A549 (cell line): ENCODE measurements around the gene ADGRG6. TPM values are rescaled to one million over a fixed set of nuclear protein-coding genes. Genes with fewer than 3 reads are reported as not detected.
A peak's percentile ranks its signal among the peaks of the same experiment; 100 is the strongest.

Source experiments
- ATAC-seq, 2 experiments: fragments of 200-7000 bp in 1 of 2; fragments of >200 bp in 1 of 2; cut with Nextera tagmentation in 1 of 2; cut with Tn5 transposase in 1 of 2; 3 replicates each; pipeline versions ENCODE4 v1.8.0 to v1.9.1; 2018 to 2020; ENCODE audit warnings: mild to moderate bottlenecking in 1 of 2, moderate library complexity in 1 of 2
- CTCF ChIA-PET: fragments of 300-600 bp; sonication (Branson Sonifier 250); formaldehyde crosslinking; extraction: SDS; loops from one replicate; lab custom pipeline; 2021; ENCODE audit warnings: antibody characterized with exemption, inconsistent platforms; lab: Yijun Ruan, JAX
- POLR2A ChIA-PET: fragments of 350-600 bp; formaldehyde crosslinking; extraction: SDS; loops from one replicate; lab custom pipeline; 2021; ENCODE audit warnings: antibody characterized with exemption, inconsistent platforms; lab: Yijun Ruan, JAX
- DNase-seq, 2 experiments: peaks; one replicate each; pipeline versions ENCODE4 v3.0.0 to v3.0.0-alpha.2; 2011 to 2016; ENCODE audit warnings: low read depth in 1 of 2, low spot score in 1 of 2
- FAIRE-seq: peaks from 2 replicates; lab custom pipeline; 2011; peaks lifted over from hg19 to GRCh38; lab: Jason Lieb, UNC
- H3K27ac ChIP-seq, 2 experiments: fragments of >200 bp; sonication (Bioruptor Twin); formaldehyde crosslinking; 3 replicates each; pipeline ENCODE4 v1.5.1; 2016 to 2017
- H3K4me1 ChIP-seq: fragments of >200 bp; sonication (Bioruptor Twin); formaldehyde crosslinking; 3 replicates; pipeline ENCODE4 v1.6.1; 2016
- H3K4me2 ChIP-seq: fragments of >200 bp; sonication (Bioruptor Twin); formaldehyde crosslinking; 3 replicates; pipeline ENCODE4 v1.6.1; 2016
- H3K4me3 ChIP-seq: fragments of >200 bp; sonication (Bioruptor Twin); formaldehyde crosslinking; 3 replicates; pipeline ENCODE4 v1.5.1; 2016
- H3K9me3 ChIP-seq: fragments of >200 bp; sonication (Bioruptor Twin); formaldehyde crosslinking; 3 replicates; pipeline ENCODE4 v1.6.1; 2016
- CBX2 ChIP-seq: fragments of 200-600 bp; sonication (generic); IDR thresholded peaks from 2 replicates; pipeline ENCODE4 v1.6.1; 2016; ENCODE audit warnings: low read depth, mild to moderate bottlenecking, borderline replicate concordance
- CBX8 ChIP-seq: fragments of 200-600 bp; sonication (generic); IDR thresholded peaks from 2 replicates; pipeline ENCODE4 v1.6.1; 2016
- CHD2 ChIP-seq: fragments of 150-350 bp; IDR thresholded peaks from 2 replicates; pipeline ENCODE4 v1.6.1; 2014; ENCODE audit warnings: low read length; ENCODE audit not compliant: partially characterized antibody
- EHF ChIP-seq: fragments of 250-450 bp; sonication (Bioruptor Pico); IDR thresholded peaks from 2 replicates; pipeline ENCODE4 v1.5.0; 2020; ENCODE audit warnings: mild to moderate bottlenecking
- EP300 ChIP-seq, 2 experiments: fragments of >200 bp; sonication (Bioruptor Twin); formaldehyde crosslinking; IDR thresholded peaks; 2 replicates in 1 of 2; 3 replicates in 1 of 2; pipeline ENCODE4 v1.6.1; 2016 to 2017
- FOSL2 ChIP-seq, 2 experiments: fragments of 450-650 bp in 1 of 2; fragments of >200 bp in 1 of 2; sonication (Bioruptor Twin) in 1 of 2; formaldehyde crosslinking; IDR thresholded peaks; 2 replicates each; pipeline versions ENCODE4 v1.5.0 to v1.6.1; 2016 to 2020; ENCODE audit warnings: mild to moderate bottlenecking in 1 of 2, moderate library complexity in 1 of 2
- FOXS1 ChIP-seq: fragments of 250-450 bp; sonication (Bioruptor Pico); IDR thresholded peaks from 2 replicates; pipeline ENCODE4 v1.5.0; 2020; ENCODE audit warnings: mild to moderate bottlenecking, moderate library complexity
- HEYL ChIP-seq: fragments of 250-450 bp; sonication (Bioruptor Pico); IDR thresholded peaks from 2 replicates; pipeline ENCODE4 v1.8.0; 2021; ENCODE audit warnings: mild to moderate bottlenecking, moderate library complexity
- HOXB13 ChIP-seq: fragments of 250-450 bp; sonication (Bioruptor Pico); IDR thresholded peaks from 2 replicates; pipeline ENCODE4 v1.5.0; 2020; ENCODE audit warnings: low read depth, mild to moderate bottlenecking, moderate library complexity
- MAFK ChIP-seq: fragments of 450-650 bp; IDR thresholded peaks from 2 replicates; pipeline ENCODE4 v1.6.1; 2014; ENCODE audit not compliant: partially characterized antibody
- MYC ChIP-seq: IDR thresholded peaks from 2 replicates; pipeline ENCODE4 v1.6.1; 2012; ENCODE audit warnings: mild to moderate bottlenecking, inconsistent platforms, low read length, improper control_type of control experiment, borderline replicate concordance
- NFE2L2 ChIP-seq: fragments of 150-350 bp; conservative IDR thresholded peaks from 2 replicates; pipeline ENCODE4 v1.6.1; 2014; ENCODE audit warnings: low read length
- NPAS2 ChIP-seq: fragments of 250-450 bp; sonication (Bioruptor Pico); IDR thresholded peaks from 2 replicates; pipeline ENCODE4 v1.8.0; 2022; ENCODE audit warnings: mild to moderate bottlenecking, moderate library complexity, borderline replicate concordance
- RAD21 ChIP-seq, 2 experiments: fragments of >200 bp in 1 of 2; sonication (Bioruptor Twin) in 1 of 2; formaldehyde crosslinking in 1 of 2; IDR thresholded peaks in 1 of 2; conservative IDR thresholded peaks in 1 of 2; 2 replicates in 1 of 2; 3 replicates in 1 of 2; pipeline ENCODE4 v1.6.1; 2012 to 2018; ENCODE audit warnings: inconsistent platforms in 1 of 2
- RCOR1 ChIP-seq: fragments of 150-350 bp; IDR thresholded peaks from 2 replicates; pipeline ENCODE4 v1.6.1; 2014; ENCODE audit warnings: antibody characterized with exemption, low read length, low read depth
- SMC3 ChIP-seq: fragments of >200 bp; sonication (Bioruptor Twin); formaldehyde crosslinking; IDR thresholded peaks from 3 replicates; pipeline ENCODE4 v1.6.1; 2018; ENCODE audit warnings: inconsistent platforms
- SREBF2 ChIP-seq: fragments of 450-650 bp; IDR thresholded peaks from 2 replicates; pipeline ENCODE4 v1.6.1; 2014; ENCODE audit warnings: mild to moderate bottlenecking, moderate library complexity
- WGBS: methylation state at CpG from one replicate; pipeline ENCODE4 v1.1.6; 2017; ENCODE audit errors: missing lambda C conversion rate; 5-methylcytosine and 5-hydroxymethylcytosine counted together
- polyA plus RNA-seq, 4 experiments: library from polyadenylated mRNA; depleted of rRNA in 3 of 4; stranded (reverse); fragments of >200 nt; fragmentation: RNase III in 1 of 4; extraction: RNeasy Plus Mini Kit Qiagen cat#74134 plus additional on column Dnase treatment in 1 of 4; gene quantifications; 2 replicates in 3 of 4; 3 replicates in 1 of 4; pipeline ENCODE4 v1.2.3, GENCODE V29; 2011 to 2017
- TF ChIP-seq, protein P1 (sequence below): fragments of >200 bp; sonication (Bioruptor Twin); formaldehyde crosslinking; IDR thresholded peaks from 3 replicates; pipeline ENCODE4 v1.5.1; 2016
- TF ChIP-seq, protein P2 (sequence below): fragments of 450-650 bp; IDR thresholded peaks from 2 replicates; pipeline ENCODE4 v1.6.1; 2014; ENCODE audit warnings: antibody characterized with exemption
- TF ChIP-seq, protein P3 (sequence below): fragments of >200 bp; sonication (Bioruptor Twin); formaldehyde crosslinking; IDR thresholded peaks from 2 replicates; pipeline ENCODE4 v1.6.1; 2016
- TF ChIP-seq, protein P4 (sequence below): fragments of 250-450 bp; sonication (Bioruptor Pico); IDR thresholded peaks from 2 replicates; pipeline ENCODE4 v1.5.0; 2020; ENCODE audit warnings: low read depth, mild to moderate bottlenecking, moderate library complexity
- TF ChIP-seq, protein P5 (sequence below): fragments of 200-600 bp; sonication (generic); IDR thresholded peaks from 2 replicates; pipeline ENCODE4 v1.6.1; 2016; ENCODE audit warnings: antibody characterized with exemption, mild to moderate bottlenecking, moderate library complexity

The ADGRG6 gene
- polyA plus RNA-seq, 2 of the 4 experiments (the other 2 are of a cell fraction): 55.4 to 181 TPM

DNA sequence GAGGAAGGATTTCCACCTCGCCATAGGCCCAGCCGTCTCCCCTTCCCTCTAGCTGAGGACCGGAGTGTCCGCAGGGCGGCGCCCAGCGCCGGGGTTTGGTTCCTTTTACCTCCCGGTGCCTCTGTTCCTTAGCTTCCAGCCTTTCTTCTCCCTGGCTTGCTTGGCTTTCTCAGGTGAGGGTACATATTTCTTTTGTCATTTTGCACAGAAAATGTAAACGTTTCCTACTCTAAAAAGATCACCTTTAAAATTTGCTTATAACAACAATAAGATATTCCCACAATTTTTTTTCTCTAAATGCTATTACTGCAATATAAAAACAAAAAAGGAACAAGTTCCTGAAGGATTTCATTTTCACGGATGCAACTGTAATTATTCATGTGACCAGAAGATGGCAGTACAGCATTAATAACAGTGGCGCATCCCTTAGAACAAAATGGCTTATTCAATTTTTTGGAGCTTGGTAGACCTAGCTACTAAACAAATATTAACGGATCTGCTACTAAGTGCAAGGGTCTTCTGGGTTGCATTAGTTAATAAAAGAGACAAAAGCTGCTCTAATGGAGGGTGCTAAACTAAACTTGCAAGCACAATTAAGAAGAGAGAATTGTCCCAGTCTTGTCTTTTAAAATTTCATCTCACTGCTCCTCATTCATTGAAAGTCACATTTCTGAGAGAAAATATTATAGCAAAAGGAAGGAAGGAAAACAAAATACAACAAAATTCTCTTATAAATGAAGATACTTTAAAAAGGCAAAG lies 172.9 kb downstream of the ADGRG6 start:
- no peak for TF ChIP-seq FOXS1 (CRISPR knock-in tag)
- TF ChIP-seq CBX8: no peak
- no peak for TF ChIP-seq CHD2
- TF ChIP-seq FOSL2 (IDR thresholded peaks at IDR 0.05): no peak
- no peak for TF ChIP-seq FOSL2 (CRISPR knock-in tag; IDR thresholded peaks at IDR 0.05)
- TF ChIP-seq, protein P1, sequence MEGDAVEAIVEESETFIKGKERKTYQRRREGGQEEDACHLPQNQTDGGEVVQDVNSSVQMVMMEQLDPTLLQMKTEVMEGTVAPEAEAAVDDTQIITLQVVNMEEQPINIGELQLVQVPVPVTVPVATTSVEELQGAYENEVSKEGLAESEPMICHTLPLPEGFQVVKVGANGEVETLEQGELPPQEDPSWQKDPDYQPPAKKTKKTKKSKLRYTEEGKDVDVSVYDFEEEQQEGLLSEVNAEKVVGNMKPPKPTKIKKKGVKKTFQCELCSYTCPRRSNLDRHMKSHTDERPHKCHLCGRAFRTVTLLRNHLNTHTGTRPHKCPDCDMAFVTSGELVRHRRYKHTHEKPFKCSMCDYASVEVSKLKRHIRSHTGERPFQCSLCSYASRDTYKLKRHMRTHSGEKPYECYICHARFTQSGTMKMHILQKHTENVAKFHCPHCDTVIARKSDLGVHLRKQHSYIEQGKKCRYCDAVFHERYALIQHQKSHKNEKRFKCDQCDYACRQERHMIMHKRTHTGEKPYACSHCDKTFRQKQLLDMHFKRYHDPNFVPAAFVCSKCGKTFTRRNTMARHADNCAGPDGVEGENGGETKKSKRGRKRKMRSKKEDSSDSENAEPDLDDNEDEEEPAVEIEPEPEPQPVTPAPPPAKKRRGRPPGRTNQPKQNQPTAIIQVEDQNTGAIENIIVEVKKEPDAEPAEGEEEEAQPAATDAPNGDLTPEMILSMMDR: peak; percentile 82
- peak; percentile 82 to 83 for TF ChIP-seq RAD21 (conservative IDR thresholded peaks at IDR 0.05 in 1 of 2, IDR thresholded peaks at IDR 0.05 in 1 of 2)
- TF ChIP-seq, protein P2, sequence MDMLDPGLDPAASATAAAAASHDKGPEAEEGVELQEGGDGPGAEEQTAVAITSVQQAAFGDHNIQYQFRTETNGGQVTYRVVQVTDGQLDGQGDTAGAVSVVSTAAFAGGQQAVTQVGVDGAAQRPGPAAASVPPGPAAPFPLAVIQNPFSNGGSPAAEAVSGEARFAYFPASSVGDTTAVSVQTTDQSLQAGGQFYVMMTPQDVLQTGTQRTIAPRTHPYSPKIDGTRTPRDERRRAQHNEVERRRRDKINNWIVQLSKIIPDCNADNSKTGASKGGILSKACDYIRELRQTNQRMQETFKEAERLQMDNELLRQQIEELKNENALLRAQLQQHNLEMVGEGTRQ: no peak
- TF ChIP-seq HOXB13 (CRISPR knock-in tag): no peak
- no peak for TF ChIP-seq CBX2
- TF ChIP-seq EP300 (IDR thresholded peaks at IDR 0.05): no peak
- peak; percentile 69 for TF ChIP-seq SMC3
- TF ChIP-seq, protein P3, sequence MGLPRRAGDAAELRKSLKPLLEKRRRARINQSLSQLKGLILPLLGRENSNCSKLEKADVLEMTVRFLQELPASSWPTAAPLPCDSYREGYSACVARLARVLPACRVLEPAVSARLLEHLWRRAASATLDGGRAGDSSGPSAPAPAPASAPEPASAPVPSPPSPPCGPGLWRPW: no peak
- TF ChIP-seq MAFK: no peak
- TF ChIP-seq SREBF2: no peak
- TF ChIP-seq MYC: no peak
- DNase-seq: peak; percentile 28 to 65
- Histone ChIP-seq H3K4me1 (no peaks in the 10 kb centered on the region), H3K4me2 (peak overlapping the region; percentile 58), H3K4me3 (no peak overlapping the region), H3K9me3 (no peaks in the 10 kb centered on the region), H3K27ac (peak overlapping the region in 1 of 2 experiments; percentile 63; a peak in 3 of 6 replicates)
- WGBS: 1% methylated on average over 13 of the region's 13 CpGs
- no peak for FAIRE-seq
- ATAC-seq: peak; percentile 96 to 99
- POLR2A ChIA-PET: interaction anchor here (1.5 kb wide), 1 partner anchor 976 kb away, joined by 4 read pairs; the partner anchor contains the start of genes ADAT2 and PEX3
- CTCF ChIA-PET: interaction anchor here (0.6 to 3.6 kb wide), 42 partner anchors 9 to 1539 kb away, joined by 3 to 31 read pairs (median 4); partner anchors contain the start of genes NMBR and VTA1

DNA sequence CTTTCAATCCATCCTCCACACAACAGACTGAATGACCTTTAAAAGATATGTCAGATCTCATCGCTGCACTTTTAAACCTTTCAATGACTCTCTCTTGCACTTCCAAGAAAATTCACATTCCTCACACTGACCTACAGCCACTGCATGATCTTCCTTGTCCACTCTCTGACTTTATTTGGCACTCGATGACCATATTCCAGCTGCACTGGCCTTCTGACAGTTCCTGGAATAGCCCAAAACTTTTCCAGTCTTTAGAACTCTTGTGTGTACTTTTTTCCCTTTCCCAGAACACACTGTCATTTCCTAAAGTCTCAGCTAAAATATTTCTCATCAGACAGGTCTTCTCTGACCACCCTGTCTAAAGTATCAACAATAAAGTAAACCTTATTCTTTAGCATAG lies 174.6 kb downstream of the ADGRG6 start:
- TF ChIP-seq RCOR1 (no peak), EHF (no peak)
- TF ChIP-seq, protein P4, sequence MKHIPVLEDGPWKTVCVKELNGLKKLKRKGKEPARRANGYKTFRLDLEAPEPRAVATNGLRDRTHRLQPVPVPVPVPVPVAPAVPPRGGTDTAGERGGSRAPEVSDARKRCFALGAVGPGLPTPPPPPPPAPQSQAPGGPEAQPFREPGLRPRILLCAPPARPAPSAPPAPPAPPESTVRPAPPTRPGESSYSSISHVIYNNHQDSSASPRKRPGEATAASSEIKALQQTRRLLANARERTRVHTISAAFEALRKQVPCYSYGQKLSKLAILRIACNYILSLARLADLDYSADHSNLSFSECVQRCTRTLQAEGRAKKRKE (CRISPR knock-in tag): no peak
- no peaks in the 10 kb centered on the region for H3K9me3 ChIP-seq
- ATAC-seq (no peak), FAIRE-seq (no peak), DNase-seq (no peak)
- no peaks in the 10 kb centered on the region for H3K4me1 ChIP-seq
- no peak overlapping the region for H3K4me2 ChIP-seq
- WGBS: 76% methylated on average over 2 of the region's 2 CpGs
- H3K4me3 ChIP-seq: no peak overlapping the region
- ChIA-PET POLR2A (no interaction called here), CTCF (no interaction called here)
- no peak overlapping the region for H3K27ac ChIP-seq

DNA sequence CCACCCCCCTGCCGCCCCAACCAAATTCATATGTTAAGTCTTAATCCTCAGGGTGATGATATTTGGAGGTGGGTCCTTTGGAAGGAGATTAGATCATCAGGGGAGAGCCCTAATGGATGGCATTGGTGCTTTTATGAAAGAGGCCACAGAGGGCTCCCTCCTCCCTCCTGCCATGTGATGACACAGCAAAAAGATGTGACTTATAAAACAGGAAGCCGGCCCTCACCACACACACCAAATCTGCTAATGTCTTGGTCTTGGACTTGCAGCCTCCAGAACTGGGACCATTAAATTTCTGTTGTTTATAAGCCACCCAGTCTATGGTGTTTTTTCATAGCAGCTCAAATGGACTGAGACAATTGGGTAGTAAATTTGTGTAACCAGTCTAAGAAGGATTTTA lies 176.3 kb downstream of the ADGRG6 start:
- FAIRE-seq (no peak), ATAC-seq (peak in 1 of 2 experiments; percentile 67; a peak in 2 of 6 replicates), DNase-seq (peak in 1 of 2 experiments; percentile 58)
- no peak overlapping the region for H3K4me3 ChIP-seq
- ChIA-PET POLR2A (no interaction called here), CTCF (no interaction called here)
- no peak overlapping the region for H3K4me2 ChIP-seq
- TF ChIP-seq, protein P3: no peak
- no peak for TF ChIP-seq NPAS2 (CRISPR knock-in tag)
- TF ChIP-seq EP300 (IDR thresholded peaks at IDR 0.05): no peak
- no peak for TF ChIP-seq HEYL (CRISPR knock-in tag)
- TF ChIP-seq MAFK: peak; percentile 89
- TF ChIP-seq, protein P5, sequence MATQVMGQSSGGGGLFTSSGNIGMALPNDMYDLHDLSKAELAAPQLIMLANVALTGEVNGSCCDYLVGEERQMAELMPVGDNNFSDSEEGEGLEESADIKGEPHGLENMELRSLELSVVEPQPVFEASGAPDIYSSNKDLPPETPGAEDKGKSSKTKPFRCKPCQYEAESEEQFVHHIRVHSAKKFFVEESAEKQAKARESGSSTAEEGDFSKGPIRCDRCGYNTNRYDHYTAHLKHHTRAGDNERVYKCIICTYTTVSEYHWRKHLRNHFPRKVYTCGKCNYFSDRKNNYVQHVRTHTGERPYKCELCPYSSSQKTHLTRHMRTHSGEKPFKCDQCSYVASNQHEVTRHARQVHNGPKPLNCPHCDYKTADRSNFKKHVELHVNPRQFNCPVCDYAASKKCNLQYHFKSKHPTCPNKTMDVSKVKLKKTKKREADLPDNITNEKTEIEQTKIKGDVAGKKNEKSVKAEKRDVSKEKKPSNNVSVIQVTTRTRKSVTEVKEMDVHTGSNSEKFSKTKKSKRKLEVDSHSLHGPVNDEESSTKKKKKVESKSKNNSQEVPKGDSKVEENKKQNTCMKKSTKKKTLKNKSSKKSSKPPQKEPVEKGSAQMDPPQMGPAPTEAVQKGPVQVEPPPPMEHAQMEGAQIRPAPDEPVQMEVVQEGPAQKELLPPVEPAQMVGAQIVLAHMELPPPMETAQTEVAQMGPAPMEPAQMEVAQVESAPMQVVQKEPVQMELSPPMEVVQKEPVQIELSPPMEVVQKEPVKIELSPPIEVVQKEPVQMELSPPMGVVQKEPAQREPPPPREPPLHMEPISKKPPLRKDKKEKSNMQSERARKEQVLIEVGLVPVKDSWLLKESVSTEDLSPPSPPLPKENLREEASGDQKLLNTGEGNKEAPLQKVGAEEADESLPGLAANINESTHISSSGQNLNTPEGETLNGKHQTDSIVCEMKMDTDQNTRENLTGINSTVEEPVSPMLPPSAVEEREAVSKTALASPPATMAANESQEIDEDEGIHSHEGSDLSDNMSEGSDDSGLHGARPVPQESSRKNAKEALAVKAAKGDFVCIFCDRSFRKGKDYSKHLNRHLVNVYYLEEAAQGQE: no peak
- TF ChIP-seq NFE2L2: 0 out of 2 replicates have a peak, but pooled peaks have one; percentile 27
- TF ChIP-seq, protein P4 (CRISPR knock-in tag): no peak
- WGBS: 88% methylated on average over 2 of the region's 2 CpGs
- H3K27ac ChIP-seq: 0 out of 6 replicates have a peak overlapping the region, but pooled peaks of 1 of the 2 experiments have one; percentile 60
- no peaks in the 10 kb centered on the region for H3K4me1 ChIP-seq
- no peaks in the 10 kb centered on the region for H3K9me3 ChIP-seq
